ENCODE data around the gene ATP2B1.

ATP2B1 gene

DNA sequence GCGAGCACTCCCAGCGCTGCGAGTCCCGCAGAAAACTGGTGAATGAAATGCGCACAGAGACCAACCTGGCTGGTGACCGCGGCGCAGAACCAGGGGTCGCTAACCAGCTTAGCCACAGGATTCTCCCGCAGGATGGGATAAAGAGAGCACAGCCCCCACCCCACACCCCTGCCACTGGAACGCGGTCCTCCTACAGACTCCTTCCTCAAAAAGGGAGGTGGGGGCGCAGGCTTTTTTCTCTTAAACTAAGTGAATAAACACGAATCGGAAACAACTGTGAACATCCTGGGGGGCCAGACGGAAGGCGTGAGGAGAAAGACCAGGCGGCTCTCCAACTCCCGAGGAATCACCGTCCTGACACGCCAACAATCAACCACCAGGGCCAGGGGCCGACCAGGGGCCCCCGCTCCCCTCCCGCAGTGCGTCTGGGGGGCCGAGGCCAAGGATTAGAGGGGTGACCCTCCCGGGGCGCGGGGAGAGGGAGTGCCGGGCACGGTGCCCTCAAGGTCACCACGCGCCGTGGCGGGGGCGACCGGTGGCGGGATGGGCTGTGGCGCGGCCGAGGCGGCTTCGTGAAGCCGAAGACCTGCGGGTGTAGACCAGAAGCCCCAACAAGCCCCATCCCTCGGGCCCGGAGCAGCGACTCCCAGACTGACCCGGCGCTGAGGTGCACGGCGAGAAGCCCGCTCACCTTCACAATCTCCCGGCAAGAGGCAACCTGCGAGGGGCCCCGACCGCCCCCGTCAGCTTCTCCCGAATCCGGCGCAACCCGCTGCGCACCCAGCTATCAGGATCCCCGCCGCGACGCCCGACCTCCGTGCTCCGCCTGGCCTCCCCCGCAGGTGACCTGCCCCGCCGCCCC lies 704 bp downstream of the ATP2B1 start:
- Histone ChIP-seq H3K4me3 (ENCODE audit: low read length, poor library complexity, severe bottlenecking) (peak overlapping the region; percentile 86), H3K9me2 (replicated peaks; ENCODE audit: low read depth, low read length) (no peaks in the 10 kb centered on the region), H2AFZ (ENCODE audit: low read length) (peak overlapping the region; percentile 32; the same call in 1 of the 2 replicates), H3K9me3 (ENCODE audit: insufficient read depth, low read depth, low read length) (no peaks in the 10 kb centered on the region), H3K36me3 (ENCODE audit: insufficient read depth, low read length) (no peaks in the 10 kb centered on the region), H3K79me2 (ENCODE audit: insufficient read depth, low read length) (peaks cover 52% of the 10 kb centered on the region), H3K4me2 (ENCODE audit: low read depth, low read length, poor library complexity, severe bottlenecking) (peak overlapping the region; percentile 89), H3F3A (ENCODE audit: low read depth) (no peaks in the 10 kb centered on the region), H4K20me1 (ENCODE audit: insufficient read depth, low read length, poor library complexity, severe bottlenecking) (peaks cover 33% of the 10 kb centered on the region), H3K4me1 (ENCODE audit: insufficient read depth, low read length, poor library complexity, severe bottlenecking) (peaks cover 54% of the 10 kb centered on the region), H3K9ac (ENCODE audit: low read depth, low read length, poor library complexity, severe bottlenecking) (peak overlapping the region; percentile 76), H3K27me3 (ENCODE audit: insufficient read depth, low read length, poor library complexity, severe bottlenecking) (no peaks in the 10 kb centered on the region)
- TF ChIP-seq CTCF (conservative IDR thresholded peaks at IDR 0.05; ENCODE audit: low read length) = no peak
- no peak for TF ChIP-seq EZH2phosphoT487 (IDR thresholded peaks at IDR 0.05; ENCODE audit: borderline replicate concordance)

- Histone ChIP-seq H4K20me1 (ENCODE audit: insufficient read depth, low read length, poor library complexity, severe bottlenecking) (peaks cover 37% of the 10 kb centered on the region), H3F3A (ENCODE audit: low read depth) (no peaks in the 10 kb centered on the region), H3K9me2 (replicated peaks; ENCODE audit: low read depth, low read length) (no peaks in the 10 kb centered on the region), H3K36me3 (ENCODE audit: insufficient read depth, low read length) (no peaks in the 10 kb centered on the region), H3K79me2 (ENCODE audit: insufficient read depth, low read length) (peaks cover 60% of the 10 kb centered on the region), H3K9ac (ENCODE audit: low read depth, low read length, poor library complexity, severe bottlenecking) (peak overlapping the region; percentile 76), H3K9me3 (ENCODE audit: insufficient read depth, low read depth, low read length) (no peaks in the 10 kb centered on the region), H3K4me3 (ENCODE audit: low read length, poor library complexity, severe bottlenecking) (peak overlapping the region; percentile 86), H3K4me2 (ENCODE audit: low read depth, low read length, poor library complexity, severe bottlenecking) (peak overlapping the region; percentile 89), H3K4me1 (ENCODE audit: insufficient read depth, low read length, poor library complexity, severe bottlenecking) (peaks cover 54% of the 10 kb centered on the region), H2AFZ (ENCODE audit: low read length) (no peak overlapping the region), H3K27me3 (ENCODE audit: insufficient read depth, low read length, poor library complexity, severe bottlenecking) (no peaks in the 10 kb centered on the region)
- no peak for TF ChIP-seq CTCF (conservative IDR thresholded peaks at IDR 0.05; ENCODE audit: low read length)
- no peak for TF ChIP-seq EZH2phosphoT487 (IDR thresholded peaks at IDR 0.05; ENCODE audit: borderline replicate concordance)
These were observed 1.5 kb downstream of the ATP2B1 start for GRCh38 chr12:89706986-89707702.

DNA sequence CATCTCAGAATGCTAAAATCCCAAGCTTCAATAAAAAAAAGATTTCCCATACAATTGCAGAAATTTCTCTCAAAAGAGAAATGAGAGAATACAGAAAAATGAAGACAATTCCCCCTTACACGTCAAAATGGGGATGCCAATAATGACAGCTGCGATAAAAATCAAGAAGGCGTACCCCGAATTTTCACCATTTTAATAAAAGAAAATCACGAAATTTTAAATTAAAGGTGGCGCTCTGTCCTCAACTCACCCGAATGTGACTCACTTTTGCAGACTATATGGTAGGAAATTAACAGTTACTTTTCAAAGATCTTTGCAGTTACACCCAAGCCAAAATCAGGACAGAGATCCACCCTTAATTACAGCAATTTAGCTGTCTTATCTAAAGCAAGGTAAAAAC lies 2.1 kb downstream of the ATP2B1 start:
- Histone ChIP-seq H3K4me1 (ENCODE audit: insufficient read depth, low read length, poor library complexity, severe bottlenecking) (peaks cover 54% of the 10 kb centered on the region), H3K9ac (ENCODE audit: low read depth, low read length, poor library complexity, severe bottlenecking) (peak overlapping the region; percentile 76)

More for the DNA sequence above, 2.1 kb downstream of the ATP2B1 start:
- TF ChIP-seq CTCF (conservative IDR thresholded peaks at IDR 0.05; ENCODE audit: low read length) (no peak), EZH2phosphoT487 (IDR thresholded peaks at IDR 0.05; ENCODE audit: borderline replicate concordance) (no peak)
- peaks cover 38% of the 10 kb centered on the region for H4K20me1 ChIP-seq (ENCODE audit: insufficient read depth, low read length, poor library complexity, severe bottlenecking)
- H3K9me2 ChIP-seq (replicated peaks; ENCODE audit: low read depth, low read length) = no peaks in the 10 kb centered on the region
- no peaks in the 10 kb centered on the region for H3F3A ChIP-seq (ENCODE audit: low read depth)
- H2AFZ ChIP-seq (ENCODE audit: low read length) = no peak overlapping the region
- H3K36me3 ChIP-seq (ENCODE audit: insufficient read depth, low read length) = no peaks in the 10 kb centered on the region
- H3K27me3 ChIP-seq (ENCODE audit: insufficient read depth, low read length, poor library complexity, severe bottlenecking) = no peaks in the 10 kb centered on the region
- peak overlapping the region; percentile 86 for H3K4me3 ChIP-seq (ENCODE audit: low read length, poor library complexity, severe bottlenecking)
- peak overlapping the region; percentile 89 for H3K4me2 ChIP-seq (ENCODE audit: low read depth, low read length, poor library complexity, severe bottlenecking)
- H3K79me2 ChIP-seq (ENCODE audit: insufficient read depth, low read length) = peaks cover 66% of the 10 kb centered on the region
- no peaks in the 10 kb centered on the region for H3K9me3 ChIP-seq (ENCODE audit: insufficient read depth, low read depth, low read length)
